Right renal cortex interstitium (tissue), 3 donors: ENCODE results near the gene ANO7. TPM values are rescaled to one million over a fixed set of nuclear protein-coding genes. Genes with fewer than 3 reads are reported as not detected.

Source experiments
- DNase-seq, 3 donors: peaks; one replicate each; pipeline ENCODE4 v3.0.0-alpha.2; 2013; ENCODE audit warnings: low read depth in 3 of 3, low spot score in 2 of 3
- polyA plus RNA-seq, 3 donors: library from polyadenylated mRNA; unstranded; fragments of 120-200 nt; gene quantifications; one replicate each; pipeline ENCODE4 v1.2.1, GENCODE V29; 2013; ENCODE audit not compliant: insufficient read length in 3 of 3

Gene ANO7
- polyA plus RNA-seq, result 1 to 10 TPM; 1.3 to 2.1 (median 1.4) TPM

- DNase-seq, result no peak
These were observed at the start of gene ANO7 for GRCh38 chr2:241188361-241189092. TSS of gene ANO7 (plus strand) at chr2:241188677. CDS start at chr2:241190064, 1,387 bp downstream.

GRCh38 chr2:241139531-241140444 lies 48.7 kb upstream of the ANO7 start:
- DNase-seq, result no peak

- no peak for DNase-seq
These were observed 48.0 kb upstream of the ANO7 start for GRCh38 chr2:241140445-241140840.

GRCh38 chr2:241141214-241141770 lies 47.2 kb upstream of the ANO7 start:
- no peak for DNase-seq

- DNase-seq, result no peak
These were observed 46.4 kb upstream of the ANO7 start for GRCh38 chr2:241142063-241142462.

- DNase-seq, result no peak
These were observed 45.9 kb upstream of the ANO7 start for GRCh38 chr2:241142593-241142992.

- DNase-seq, result no peak
These were observed 42.2 kb upstream of the ANO7 start for GRCh38 chr2:241146286-241146685.

- no peak for DNase-seq
These were observed 41.1 kb upstream of the ANO7 start for GRCh38 chr2:241147336-241147735.

GRCh38 chr2:241148239-241148638 lies 40.2 kb upstream of the ANO7 start:
- no peak for DNase-seq

- DNase-seq, result peak; percentile 80 to 91 (median 82)
These were observed 39.4 kb upstream of the ANO7 start, which contains the start of gene PASK for GRCh38 chr2:241148891-241149674. TSS of gene PASK (minus strand) at chr2:241149472. CDS start at chr2:241143032, 6,440 bp downstream.

GRCh38 chr2:241149675-241149924 lies 38.9 kb upstream of the ANO7 start:
- no peak for DNase-seq

GRCh38 chr2:241149925-241150659 lies 38.4 kb upstream of the ANO7 start, which contains the start of gene PPP1R7:
TSS of gene PPP1R7 (plus strand) at chr2:241150467. CDS start at chr2:241150496, 29 bp downstream.
- peak; percentile 83 to 90 (median 86) for DNase-seq

- peak in 1 of 3 donors; percentile 5 for DNase-seq
These were observed 37.6 kb upstream of the ANO7 start for GRCh38 chr2:241150660-241151530.

- no peak for DNase-seq
These were observed 36.4 kb upstream of the ANO7 start for GRCh38 chr2:241151934-241152660.

- DNase-seq, result no peak
These were observed 34.9 kb upstream of the ANO7 start for GRCh38 chr2:241153616-241154015.

GRCh38 chr2:241154915-241155314 lies 33.6 kb upstream of the ANO7 start:
- DNase-seq, result no peak

GRCh38 chr2:241155936-241156335 lies 32.5 kb upstream of the ANO7 start:
- DNase-seq, result no peak

- DNase-seq, result no peak
These were observed 31.5 kb upstream of the ANO7 start for GRCh38 chr2:241156971-241157441.
